ENCODE data around the gene EHD1.

EHD1 gene

DNA sequence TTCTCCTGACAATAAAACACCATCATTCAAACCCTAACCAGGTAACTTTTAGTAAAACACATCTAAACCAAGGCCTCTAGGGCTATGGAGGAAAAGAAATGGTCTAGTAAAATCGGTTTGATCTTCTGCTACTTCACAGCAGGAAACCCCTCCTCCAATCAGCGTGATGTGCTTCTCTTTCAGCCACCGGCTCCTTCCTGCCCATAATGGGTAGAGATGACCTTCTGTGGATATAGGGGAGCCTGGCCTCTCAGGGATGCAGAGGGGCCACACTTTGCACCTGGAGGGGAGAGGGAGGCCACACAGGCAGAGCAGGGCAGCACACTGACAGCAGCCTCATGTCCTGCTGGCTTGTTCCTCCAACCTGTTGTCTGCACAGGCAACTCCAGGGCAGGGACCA lies 6.9 kb downstream of the EHD1 start:
- DNase-seq = no peak

DNA sequence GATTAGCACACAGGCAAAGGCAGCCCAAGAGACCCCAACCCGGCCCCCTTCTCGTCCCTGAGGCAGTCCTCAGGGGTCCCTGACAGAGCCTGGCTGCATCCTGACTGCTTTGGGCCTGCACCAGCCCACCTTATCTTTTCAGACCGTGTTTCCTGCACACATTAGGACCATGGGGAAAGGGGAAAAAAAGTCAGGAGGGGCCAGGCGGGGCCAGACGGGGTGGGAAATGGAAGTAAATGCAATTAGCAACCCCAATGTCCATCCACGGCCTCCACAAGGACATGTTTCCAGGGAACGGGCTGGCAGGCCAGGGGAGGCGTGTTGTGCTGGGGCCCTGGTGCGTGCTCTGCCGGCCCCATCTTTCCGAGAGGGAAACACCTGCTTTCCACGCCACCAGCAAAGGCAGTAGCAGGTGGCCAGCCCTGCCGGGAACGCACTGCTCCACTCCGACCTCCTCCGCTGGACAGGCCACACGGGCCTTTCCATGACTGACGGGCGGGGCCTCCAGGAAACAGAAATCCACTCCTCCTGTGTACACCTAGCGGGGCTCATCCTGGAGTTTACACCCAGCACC lies 7.4 kb downstream of the EHD1 start:
- no peak for DNase-seq

DNA sequence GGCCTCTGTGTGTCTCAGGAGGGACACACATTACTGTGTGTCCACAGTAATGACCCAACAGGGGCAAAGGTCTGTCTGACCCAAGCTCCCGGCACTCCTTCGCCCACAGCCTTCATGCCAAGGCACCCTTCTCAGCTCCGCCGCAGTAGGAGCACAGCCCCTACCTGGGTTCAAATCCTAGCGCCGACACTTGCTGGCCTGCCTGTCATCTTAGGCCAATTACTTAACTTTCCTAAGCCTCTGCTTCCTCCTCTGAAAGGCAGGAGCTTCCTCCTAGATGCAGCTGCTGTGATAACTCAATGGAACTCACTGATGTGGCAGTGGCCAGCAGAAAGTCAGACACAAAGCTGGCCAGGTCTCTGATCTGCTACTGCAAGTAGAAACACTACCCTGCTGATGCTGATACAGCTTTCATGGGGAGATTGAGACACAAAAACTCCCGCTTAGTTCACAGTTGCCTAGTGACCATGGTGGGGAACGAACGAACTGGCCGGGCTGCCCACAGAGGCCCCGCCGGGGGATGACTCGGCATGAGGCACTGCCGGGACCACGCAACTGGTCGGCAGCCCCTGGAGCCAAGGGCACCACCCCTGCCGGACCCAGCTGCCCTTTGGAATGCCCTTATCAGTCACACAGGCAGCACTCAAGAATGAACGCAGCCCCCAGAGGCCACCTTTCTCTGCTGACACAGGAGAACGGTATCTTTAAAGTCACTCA lies 8.1 kb downstream of the EHD1 start:
- no peak for DNase-seq

DNA sequence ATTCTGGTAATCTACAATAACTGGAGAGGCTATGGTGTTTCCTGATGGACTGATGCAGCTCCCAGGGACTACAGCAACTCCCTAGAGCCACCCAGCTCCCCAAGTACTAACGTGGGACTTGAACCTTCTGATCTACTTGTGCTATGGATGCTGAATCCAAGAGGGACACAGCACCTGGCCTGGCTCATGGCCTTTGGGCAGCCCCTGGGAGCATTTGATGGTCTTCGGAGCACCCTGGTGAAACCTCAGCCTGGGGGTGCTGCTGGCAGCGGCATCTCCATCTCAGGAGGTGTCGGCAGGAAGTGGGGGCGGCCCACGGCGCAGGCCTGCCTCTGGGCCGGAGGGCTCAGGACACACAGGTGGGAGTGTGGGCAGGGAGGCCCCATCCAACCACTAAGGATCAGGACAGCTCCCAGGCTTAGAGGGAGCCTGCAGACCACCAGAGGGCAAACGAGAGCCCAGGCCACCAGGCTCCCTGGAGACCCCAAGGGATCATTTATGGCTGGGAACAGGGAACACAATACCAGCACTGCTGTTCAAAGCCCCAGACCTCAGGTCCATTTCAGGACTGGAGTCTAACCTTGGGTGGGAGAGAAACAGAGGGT lies 8.7 kb downstream of the EHD1 start:
- DNase-seq = no peak

DNA sequence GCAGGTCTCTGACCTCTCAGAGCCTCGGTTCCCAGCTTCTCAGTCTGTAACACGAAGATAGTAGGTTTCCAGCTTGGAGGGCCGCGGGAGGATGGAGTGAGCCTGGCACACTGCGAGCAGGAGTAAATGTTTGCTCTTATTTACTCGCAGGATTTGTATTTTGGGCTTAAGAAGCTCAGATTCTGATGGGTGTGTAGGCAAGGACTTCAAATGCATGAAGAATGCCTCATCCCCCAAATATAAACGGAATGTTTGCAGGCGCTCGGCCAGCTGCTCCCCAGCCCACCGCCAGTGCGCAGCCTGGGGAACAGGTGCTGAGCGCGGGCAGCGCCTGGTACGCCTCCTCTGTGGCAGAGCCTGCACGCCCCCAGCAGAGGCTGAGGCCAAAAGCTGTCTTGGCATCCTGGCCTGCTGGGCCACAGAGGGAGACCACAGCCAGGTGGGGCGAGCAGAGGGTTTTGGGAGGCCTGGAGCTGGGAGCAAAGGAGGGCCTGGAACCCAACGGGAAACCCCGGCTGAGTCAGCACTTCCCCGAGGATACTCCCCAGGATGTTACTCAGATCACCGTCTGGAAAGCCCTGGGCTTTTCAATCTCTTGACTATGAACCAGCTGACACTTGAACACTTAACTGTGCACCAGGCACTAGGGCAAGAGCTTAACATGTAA lies 9.4 kb downstream of the EHD1 start:
- DNase-seq = no peak

DNA sequence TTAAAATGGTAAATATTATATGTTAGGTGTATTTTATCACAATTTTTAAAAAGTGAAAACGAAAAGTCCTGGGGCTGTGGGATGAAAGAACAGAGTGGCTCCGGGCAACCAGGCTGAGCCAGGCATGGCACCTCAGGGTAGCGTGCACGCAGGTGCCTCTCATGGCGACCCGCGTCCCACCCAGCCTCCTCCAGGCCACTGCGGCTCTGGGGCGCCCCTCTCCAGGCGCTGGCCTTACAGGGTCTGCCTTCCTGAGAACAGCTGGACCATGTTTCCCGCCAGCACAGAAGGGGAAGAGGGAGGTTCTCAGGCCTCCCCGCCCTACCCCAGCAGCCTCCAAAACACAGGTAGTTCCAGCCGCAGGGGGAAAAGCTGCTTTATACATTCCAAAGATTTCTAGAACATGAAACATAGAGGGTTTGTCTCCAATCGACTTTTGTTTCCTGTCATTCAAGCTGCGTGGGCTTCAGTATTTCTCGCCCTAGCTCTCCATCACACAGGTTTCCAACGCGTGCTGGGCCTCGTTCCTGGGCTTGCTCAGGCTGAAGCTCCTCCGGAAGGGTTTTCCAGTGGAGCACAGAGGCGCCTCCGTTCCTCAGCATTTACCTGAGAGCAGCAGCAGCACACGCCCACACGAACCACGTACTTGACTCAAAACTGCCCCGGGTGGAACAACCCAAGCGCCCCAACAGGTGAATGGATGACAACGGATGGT lies 10.5 kb downstream of the EHD1 start:
- no peak for DNase-seq

DNA sequence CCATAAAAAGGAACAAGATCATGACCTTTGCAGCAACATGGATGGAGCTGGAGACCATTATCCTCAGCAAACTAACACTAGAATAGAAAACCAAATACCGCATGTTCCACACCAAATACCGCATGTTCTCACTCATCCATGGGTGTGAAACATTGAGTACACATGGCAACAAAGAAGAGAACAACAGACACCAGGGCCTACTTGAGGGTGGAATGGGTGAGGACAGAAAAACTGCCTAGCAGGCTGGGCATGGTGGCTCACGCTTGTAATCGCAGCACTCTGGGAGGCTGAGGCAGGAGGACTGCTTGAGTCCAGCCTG lies 12.3 kb downstream of the EHD1 start:
- DNase-seq = no peak

DNA sequence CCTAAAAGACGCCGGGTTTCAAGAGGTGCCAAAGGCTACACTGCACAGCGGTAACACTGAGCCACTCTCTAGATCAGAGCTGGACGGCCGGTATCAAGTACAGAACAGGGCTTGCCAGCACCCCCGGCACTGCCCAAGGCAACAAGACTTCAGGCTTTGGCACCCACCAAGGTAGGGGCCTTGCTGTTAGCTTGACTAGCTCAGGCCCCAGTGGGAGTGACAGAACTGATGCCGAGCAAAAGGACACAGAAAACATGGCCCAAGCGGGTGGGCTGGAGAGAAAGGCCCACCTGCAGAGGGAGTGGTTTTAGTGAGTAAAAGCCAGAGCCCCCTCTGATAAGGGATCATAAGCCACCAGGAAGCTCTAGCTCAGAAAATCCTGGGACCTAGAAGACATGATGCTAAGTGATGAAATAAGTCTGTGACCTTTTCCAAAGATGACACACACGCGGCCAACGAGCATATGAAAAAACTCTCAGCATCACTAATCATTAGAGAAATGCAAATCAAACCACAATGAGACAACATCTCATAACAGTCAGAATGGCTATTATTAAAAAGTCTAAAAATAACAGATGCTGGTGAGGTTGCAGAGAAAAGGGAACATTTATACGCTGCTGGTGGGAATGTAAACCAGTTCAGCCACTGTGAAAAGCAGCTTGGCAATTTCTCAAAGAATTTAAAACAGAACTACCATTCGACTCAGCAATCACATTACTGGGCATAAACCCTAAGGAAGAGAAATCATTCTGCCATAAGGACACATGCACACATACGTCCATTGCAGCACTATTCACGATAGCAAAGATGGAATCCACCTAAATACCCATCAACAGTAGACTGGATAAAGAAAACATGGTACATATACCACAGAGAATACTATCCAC lies 12.9 kb downstream of the EHD1 start:
- no peak for DNase-seq

DNA sequence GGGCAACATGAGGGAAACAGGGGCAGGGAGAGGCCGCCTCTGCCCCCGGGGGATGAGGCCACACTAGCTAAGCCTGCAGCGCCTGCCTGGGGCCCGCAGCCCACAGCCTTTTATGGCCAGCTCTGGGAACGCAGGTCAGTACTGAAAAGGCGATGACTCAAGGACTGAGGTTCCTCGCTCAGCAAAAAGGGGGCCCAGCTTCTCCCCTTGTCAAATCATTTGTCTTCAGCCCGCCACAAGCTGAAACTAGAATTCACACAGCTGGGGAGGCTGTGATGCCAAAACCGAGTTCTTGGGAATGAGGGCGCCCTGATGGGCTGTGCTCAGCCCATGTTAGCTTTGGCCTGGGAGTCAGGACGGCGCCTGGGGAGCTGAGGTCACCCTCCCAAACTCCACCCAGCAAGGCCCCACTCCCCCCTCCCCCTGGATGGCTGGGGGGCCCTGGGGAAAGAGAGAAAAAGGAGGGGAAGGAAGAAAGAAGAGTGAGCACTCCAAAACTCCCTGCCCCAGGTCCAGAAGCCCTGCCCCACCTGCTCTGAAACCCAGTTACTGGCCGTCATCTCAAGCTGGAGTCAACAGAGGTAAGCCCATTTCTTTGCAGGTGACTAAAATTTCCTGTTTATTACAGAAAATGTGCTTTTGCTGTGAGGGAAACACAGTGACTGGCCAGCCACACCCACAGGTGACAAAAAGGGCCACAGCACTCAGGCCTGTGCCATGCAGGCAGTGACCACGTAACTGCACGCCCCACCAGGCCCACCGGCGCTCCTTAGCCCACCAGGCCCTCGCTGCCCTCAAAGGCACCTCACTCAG lies 13.7 kb downstream of the EHD1 start:
- DNase-seq = no peak

DNA sequence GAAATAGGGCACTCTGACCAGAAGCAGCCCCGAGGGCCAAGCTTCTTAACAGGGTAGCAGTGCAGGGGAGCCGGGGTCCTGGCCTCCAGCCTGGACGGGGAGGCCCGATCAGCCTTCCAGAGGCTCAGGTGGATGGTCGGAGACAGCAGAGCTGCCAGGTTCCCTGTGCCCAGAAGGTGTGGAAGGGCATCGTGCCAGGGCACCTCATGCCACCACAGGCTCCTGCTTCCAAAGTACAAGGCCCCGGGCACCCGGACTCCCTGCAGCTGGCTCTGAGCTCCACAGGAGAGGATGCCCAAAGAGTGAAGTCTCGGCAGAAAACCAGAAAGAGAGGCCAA lies 14.3 kb downstream of the EHD1 start:
- DNase-seq = no peak

DNA sequence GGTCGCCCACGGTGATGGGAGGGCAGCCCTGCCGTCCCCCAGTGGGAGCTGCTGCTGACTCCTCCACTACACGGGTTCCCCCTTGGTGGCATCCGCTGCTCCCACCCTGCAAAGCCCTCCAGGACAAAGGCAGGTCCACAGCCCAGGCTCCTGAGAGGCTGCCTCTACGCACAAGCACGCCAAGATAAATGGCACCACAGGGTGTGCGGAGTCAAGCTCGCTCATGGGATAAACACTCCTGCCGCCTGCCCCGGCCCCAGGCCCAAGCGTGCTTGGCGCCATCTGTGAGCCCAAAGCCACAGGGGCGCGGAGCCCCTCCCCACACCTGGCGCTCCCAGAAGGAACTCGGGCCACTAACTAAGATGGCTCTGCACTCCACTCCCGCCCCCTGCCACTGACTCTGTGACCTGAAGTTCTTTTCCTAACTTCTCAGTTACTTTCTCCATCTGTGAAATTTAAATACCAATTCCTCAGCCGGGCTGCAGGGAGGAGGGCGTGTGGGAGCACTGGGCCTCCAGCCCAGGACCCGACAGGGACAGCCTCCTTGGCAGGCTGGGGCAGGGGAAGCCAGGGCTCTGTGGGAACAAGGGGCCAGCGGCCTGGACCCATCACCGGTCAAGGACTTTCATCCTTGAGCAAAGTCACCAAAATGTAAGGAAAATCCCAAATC lies 14.9 kb downstream of the EHD1 start:
- no peak for DNase-seq

DNA sequence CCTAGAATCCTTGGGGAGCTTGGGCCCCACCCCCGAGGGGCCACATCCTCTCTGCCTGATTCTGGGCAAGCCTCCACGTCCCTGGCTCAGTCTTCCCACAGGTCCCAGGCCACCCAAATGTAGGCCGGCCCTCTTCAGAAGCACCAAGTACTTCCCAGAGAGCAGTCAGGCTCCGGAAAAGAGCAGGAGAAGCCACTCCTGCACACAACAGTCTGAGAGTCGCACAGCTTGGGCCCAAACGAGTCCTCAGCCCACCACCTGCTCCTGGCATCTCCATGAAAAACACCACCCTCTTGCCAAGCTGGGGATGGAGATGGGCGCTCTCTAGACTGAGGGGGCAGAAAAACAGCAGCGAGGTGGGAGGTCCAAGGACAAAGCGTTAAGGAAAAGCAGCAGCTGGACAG lies 15.4 kb downstream of the EHD1 start:
- no peak for DNase-seq

DNA sequence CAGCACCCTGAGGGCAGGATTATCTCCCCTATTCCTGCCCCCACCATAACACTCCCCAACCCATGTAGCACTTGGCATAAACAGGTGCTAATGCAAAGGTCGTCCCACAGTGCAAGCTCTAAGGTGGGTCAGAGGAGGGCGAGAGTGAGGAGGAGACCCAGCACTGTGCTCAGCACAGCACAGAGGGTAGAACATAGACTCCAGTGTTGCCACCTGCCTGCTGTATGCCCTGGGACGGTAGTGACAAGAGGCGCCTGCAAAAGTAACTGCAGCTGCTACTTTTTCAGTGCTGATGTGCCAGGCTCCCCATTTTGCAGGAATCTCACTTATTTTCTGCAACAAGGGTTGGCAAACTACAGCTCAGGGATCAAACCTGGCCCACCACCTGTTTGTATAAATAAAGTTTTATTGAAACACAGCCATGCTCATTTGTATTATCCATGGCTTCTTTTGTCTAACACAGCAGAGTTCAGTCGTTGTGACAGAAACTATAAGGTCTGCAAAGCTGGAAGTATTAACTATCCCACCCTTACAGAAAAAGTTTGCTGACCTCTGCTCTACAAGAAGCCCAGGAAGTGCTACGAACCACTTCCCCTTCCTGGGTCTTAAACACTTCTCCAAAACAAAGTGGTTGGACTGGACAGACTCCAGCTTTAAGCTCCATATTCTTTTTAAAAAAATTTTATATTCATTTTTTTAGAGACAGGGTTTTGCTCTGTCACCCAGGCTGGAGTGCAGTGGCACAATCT lies 17.0 kb downstream of the EHD1 start:
- no peak for DNase-seq

DNA sequence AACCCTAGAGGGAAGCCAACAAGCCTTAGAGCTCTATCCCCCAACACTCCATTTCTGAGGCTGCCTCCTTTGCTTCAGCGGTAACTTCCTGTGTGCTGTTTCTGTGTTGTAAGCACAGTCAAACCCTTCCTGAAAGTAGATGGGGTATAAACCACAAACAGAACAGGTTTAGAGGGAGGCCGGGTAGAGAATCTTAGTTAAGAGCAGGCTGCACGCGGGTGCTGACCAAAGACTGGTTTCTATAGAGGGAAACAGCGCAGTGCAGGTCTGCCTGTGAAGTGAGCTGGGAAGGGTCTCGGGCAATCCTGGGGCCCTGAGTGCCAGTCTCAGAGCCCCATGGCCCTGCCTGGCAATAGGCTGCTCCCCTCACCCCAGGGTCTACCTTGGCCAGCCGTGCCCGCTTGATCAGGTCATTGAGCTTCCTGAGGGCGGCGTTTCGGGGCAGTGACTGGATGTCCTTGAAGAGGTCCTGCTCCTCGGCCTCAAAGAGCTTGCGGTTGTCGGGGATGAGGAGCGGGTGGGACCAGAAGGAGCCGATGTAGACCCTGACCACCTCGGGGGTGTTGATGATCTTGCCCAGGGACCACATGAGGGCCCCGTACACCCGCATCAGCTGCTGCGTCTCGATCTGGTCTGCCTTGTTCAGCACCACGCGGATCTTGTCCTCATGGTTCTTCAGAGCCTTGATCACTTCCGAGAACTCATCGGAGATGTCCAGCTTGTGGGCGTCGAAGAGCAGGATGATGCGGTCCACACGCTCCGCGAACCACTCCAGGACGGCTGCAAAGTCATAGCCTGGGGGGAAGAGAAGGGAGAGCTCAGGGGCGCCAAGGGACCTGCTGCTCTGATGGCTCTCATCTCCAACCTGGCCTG lies 18.6 kb downstream of the EHD1 start:
- DNase-seq = no peak

DNA sequence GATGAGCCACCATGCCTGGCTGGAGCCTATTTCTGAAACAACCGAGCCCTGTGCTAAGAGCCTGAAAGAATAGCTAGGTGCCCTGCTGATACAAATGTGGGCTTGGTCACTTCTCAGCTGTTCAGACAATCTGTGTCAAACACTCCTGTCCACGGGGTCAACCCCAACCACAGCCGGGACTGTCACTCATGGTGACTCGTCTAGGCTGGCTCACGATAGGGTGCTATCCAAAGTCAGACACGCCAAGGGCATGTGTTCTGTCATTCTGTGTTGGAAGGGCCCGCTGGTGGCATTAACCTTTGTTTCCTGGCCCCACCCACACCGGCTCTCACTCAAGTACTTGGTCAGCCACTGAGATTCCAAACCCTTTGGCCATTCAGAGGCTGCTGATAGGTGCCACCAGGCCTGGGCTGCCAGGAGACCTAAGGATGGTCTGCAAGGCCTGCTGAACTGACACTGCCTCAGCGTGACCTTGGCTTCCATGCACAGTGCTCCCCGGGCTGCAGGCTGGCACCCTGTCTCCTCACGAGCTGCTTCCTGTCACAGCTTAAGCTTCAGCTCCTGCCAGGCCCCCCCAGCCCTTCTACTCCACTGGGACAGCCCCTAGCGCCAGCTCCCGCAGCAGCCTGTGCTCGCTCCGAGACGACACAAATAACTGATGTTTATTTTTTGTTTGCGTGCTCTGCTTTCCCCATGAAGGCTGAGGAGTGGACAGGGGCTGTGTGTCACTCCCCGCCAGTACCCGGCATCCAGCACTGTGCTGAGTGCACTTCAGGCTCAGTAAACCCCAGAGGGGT lies 19.8 kb downstream of the EHD1 start:
- DNase-seq = no peak

DNA sequence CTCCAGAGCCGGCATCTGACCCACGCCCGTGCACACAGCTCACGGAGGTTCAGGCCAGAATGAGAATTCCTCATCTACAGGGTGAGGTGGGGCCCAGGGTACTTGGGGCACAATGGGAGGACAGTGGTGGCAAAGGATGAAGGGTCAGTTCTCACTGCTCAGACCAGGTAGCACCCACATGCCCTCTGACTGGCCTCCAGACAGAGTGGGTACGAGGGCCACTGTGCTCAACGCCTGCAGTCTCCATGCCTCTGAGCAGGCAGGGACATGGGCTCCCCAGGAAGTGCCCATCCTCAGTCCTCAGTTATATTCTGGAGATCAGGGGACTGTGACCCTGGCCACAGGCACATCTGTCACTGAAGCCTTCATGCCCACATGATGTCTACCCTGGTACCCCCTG lies 20.9 kb downstream of the EHD1 start:
- no peak for DNase-seq

DNA sequence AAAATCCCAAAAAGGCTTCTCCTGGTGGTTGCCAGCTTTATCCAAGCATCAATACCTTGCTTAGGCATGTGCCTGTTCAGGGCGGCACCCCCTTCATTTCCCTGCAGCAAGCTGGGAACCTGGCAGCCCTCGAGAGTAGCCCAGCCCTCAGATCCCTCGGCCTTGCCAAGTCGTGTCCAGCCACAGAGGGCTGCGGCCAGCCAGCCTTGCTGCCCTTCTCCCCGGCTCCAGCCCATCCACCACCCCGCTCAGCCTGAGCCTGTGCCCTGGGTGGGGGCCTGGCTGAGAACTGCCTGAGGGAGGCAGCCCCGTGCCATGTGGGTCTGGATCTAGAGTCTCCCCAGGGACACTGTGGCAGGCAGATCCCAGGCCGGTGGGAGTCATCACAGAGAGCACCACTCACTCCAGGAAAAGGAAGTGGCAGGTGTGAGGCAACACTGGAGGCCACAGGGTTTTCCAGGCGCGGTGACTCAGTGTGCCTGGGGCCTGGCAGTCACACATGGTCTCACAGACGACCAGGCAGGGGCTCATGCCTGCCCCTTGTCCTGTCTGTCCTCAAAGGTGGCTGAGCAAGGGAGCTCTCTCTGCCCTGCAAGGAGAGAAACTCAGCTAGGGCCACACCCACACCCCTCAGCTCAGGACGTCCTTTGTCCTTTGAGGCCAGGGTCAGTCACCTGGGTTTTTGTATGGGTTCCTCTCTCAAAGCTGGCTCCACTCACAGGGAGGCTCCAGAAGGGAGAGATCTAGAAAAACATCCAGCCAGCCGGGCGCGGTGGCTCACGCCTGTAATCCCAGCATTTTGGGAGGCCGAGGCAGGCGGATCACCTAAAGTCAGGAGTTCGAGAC lies 21.8 kb downstream of the EHD1 start:
- no peak for DNase-seq
